Esophagus squamous epithelium (tissue), 4 donors: Measurements from ENCODE around the gene TRABD2A.

Experiments used
- CTCF ChIP-seq, 6 experiments: fragments of 450-650 bp in 4 of 6; fragments of 200-600 bp in 2 of 6; sonication (generic) in 2 of 6; IDR thresholded peaks; one replicate each; pipeline ENCODE4 v1.5.1; 2016 to 2019; ENCODE audit warnings: antibody characterized with exemption in 6 of 6, mild to moderate bottlenecking in 4 of 6, moderate library complexity in 4 of 6
- POLR2A ChIP-seq, 4 donors: fragments of 450-650 bp; IDR thresholded peaks; one replicate each; pipeline ENCODE4 v1.6.1; 2017; ENCODE audit warnings: antibody characterized with exemption in 4 of 4, mild to moderate bottlenecking in 4 of 4, moderate library complexity in 3 of 4

- TF ChIP-seq CTCF (IDR thresholded peaks at IDR 0.05) (no peak), POLR2A (IDR thresholded peaks at IDR 0.05) (no peak)
These were observed 31.5 kb downstream of the TRABD2A start for GRCh38 chr2:84849271-84849952.
